MM.1S (cell line): ENCODE data around the gene RDH16.

Experiments used
- DNase-seq: peaks from one replicate; pipeline ENCODE4 v3.0.0-alpha.2; 2015
- H2AFZ ChIP-seq: fragments of 300-600 bp; sonication (generic); 2 replicates; pipeline ENCODE4 v1.6.0; 2016; ENCODE audit warnings: antibody characterized with exemption, low read length
- H3F3A ChIP-seq: fragments of 300-600 bp; sonication (generic); 2 replicates; pipeline ENCODE4 v1.6.1; 2016; ENCODE audit warnings: mild to moderate bottlenecking, antibody characterized with exemption, low read length, moderate library complexity, mixed read lengths; ENCODE audit not compliant: insufficient read depth
- H3K27ac ChIP-seq: fragments of 300-600 bp; sonication (generic); 2 replicates; pipeline ENCODE4 v1.5.1; 2016; ENCODE audit warnings: mild to moderate bottlenecking, low read length
- H3K27me3 ChIP-seq: fragments of 300-600 bp; sonication (generic); replicated peaks from 2 replicates; pipeline ENCODE4 v1.6.0; 2016; ENCODE audit warnings: low read length; ENCODE audit not compliant: insufficient read depth
- H3K36me3 ChIP-seq: fragments of 300-600 bp; sonication (generic); replicated peaks from 2 replicates; pipeline ENCODE4 v1.6.1; 2016; ENCODE audit warnings: mild to moderate bottlenecking, low read length, mixed read lengths; ENCODE audit not compliant: insufficient read depth
- H3K4me1 ChIP-seq: fragments of 300-600 bp; sonication (generic); 2 replicates; pipeline ENCODE4 v1.6.1; 2016; ENCODE audit warnings: low read length, mixed read lengths
- H3K4me2 ChIP-seq: fragments of 300-600 bp; sonication (generic); 2 replicates; pipeline ENCODE4 v1.6.0; 2016; ENCODE audit warnings: low read depth, low read length
- H3K4me3 ChIP-seq: fragments of 300-600 bp; sonication (generic); 2 replicates; pipeline ENCODE4 v1.5.1; 2016; ENCODE audit warnings: low read length, mixed read lengths
- H3K79me2 ChIP-seq: fragments of 300-600 bp; sonication (generic); 2 replicates; pipeline ENCODE4 v1.6.1; 2016; ENCODE audit warnings: mixed run types, low read length, mixed read lengths
- H3K9ac ChIP-seq: fragments of 300-600 bp; sonication (generic); 2 replicates; pipeline ENCODE4 v1.6.1; 2016; ENCODE audit warnings: low read length, mixed read lengths
- H3K9me2 ChIP-seq: fragments of 300-600 bp; sonication (generic); replicated peaks from 2 replicates; pipeline ENCODE4 v1.6.1; 2016; ENCODE audit warnings: mild to moderate bottlenecking, low read length, mixed read lengths; ENCODE audit not compliant: insufficient read depth
- H3K9me3 ChIP-seq: fragments of 300-600 bp; sonication (generic); replicated peaks from 2 replicates; pipeline ENCODE4 v1.6.1; 2016; ENCODE audit warnings: mild to moderate bottlenecking, low read length, mixed read lengths; ENCODE audit not compliant: insufficient read depth
- H4K20me1 ChIP-seq: fragments of 300-600 bp; sonication (generic); 2 replicates; pipeline ENCODE4 v1.6.1; 2016; ENCODE audit warnings: mild to moderate bottlenecking, low read length, moderate library complexity, mixed read lengths; ENCODE audit not compliant: insufficient read depth
- CTCF ChIP-seq: fragments of 300-600 bp; sonication (generic); IDR thresholded peaks from 2 replicates; pipeline ENCODE4 v1.5.1; 2016; ENCODE audit warnings: antibody characterized with exemption, low read length, mixed read lengths
- EZH2 ChIP-seq: fragments of 300-600 bp; sonication (generic); optimal IDR thresholded peaks from 2 replicates; pipeline ENCODE3; 2017; ENCODE audit warnings: low read depth, mild to moderate bottlenecking, antibody characterized with exemption, low read length, mixed read lengths
- EZH2phosphoT487 ChIP-seq: fragments of 300-600 bp; sonication (generic); IDR thresholded peaks from 2 replicates; pipeline ENCODE4 v1.6.1; 2018; ENCODE audit warnings: antibody characterized with exemption, low read length

Gene RDH16

GRCh38 chr12:56930241-56930640 is 27.2 kb downstream of the RDH16 start:
- TF ChIP-seq CTCF: no peak
- no peak for TF ChIP-seq EZH2
- TF ChIP-seq EZH2phosphoT487: no peak
- Histone ChIP-seq H3K27ac (no peak overlapping the region), H3K27me3 (no peaks in the 10 kb centered on the region)

GRCh38 chr12:56929780-56930179 is 27.6 kb downstream of the RDH16 start:
- Histone ChIP-seq H4K20me1 (no peaks in the 10 kb centered on the region), H3F3A (no peaks in the 10 kb centered on the region), H3K9me3 (no peaks in the 10 kb centered on the region), H3K36me3 (no peaks in the 10 kb centered on the region), H3K79me2 (no peaks in the 10 kb centered on the region), H3K9ac (no peak overlapping the region), H2AFZ (no peak overlapping the region), H3K27ac (no peak overlapping the region), H3K4me3 (no peak overlapping the region), H3K27me3 (no peaks in the 10 kb centered on the region), H3K9me2 (no peaks in the 10 kb centered on the region), H3K4me1 (no peaks in the 10 kb centered on the region), H3K4me2 (no peak overlapping the region)
- no peak for DNase-seq
- TF ChIP-seq EZH2phosphoT487 (no peak), EZH2 (no peak)

More at GRCh38 chr12:56930241-56930640, 27.2 kb downstream of the RDH16 start:
- Histone ChIP-seq H3K9me2 (no peaks in the 10 kb centered on the region), H3K9me3 (no peaks in the 10 kb centered on the region), H3K4me3 (no peak overlapping the region), H2AFZ (no peak overlapping the region), H3K4me2 (no peak overlapping the region), H4K20me1 (no peaks in the 10 kb centered on the region), H3K36me3 (no peaks in the 10 kb centered on the region), H3K79me2 (no peaks in the 10 kb centered on the region), H3F3A (no peaks in the 10 kb centered on the region), H3K4me1 (no peaks in the 10 kb centered on the region), H3K9ac (no peak overlapping the region)
- DNase-seq: no peak

GRCh38 chr12:56928262-56928661 is 29.1 kb downstream of the RDH16 start:
- Histone ChIP-seq H3K9me3 (no peaks in the 10 kb centered on the region), H3K36me3 (no peaks in the 10 kb centered on the region), H3K9ac (no peak overlapping the region), H3K4me2 (no peak overlapping the region), H3K79me2 (no peaks in the 10 kb centered on the region), H4K20me1 (no peaks in the 10 kb centered on the region), H3K27ac (no peak overlapping the region), H3K9me2 (no peaks in the 10 kb centered on the region), H3K4me3 (no peak overlapping the region), H3F3A (no peaks in the 10 kb centered on the region), H2AFZ (no peak overlapping the region), H3K4me1 (no peaks in the 10 kb centered on the region), H3K27me3 (no peaks in the 10 kb centered on the region)
- no peak for DNase-seq
- TF ChIP-seq CTCF (no peak), EZH2phosphoT487 (no peak), EZH2 (no peak)

GRCh38 chr12:56927281-56927680 is 30.1 kb downstream of the RDH16 start:
- H3K4me3 ChIP-seq: no peak overlapping the region
- no peaks in the 10 kb centered on the region for H4K20me1 ChIP-seq
- no peaks in the 10 kb centered on the region for H3K9me2 ChIP-seq
- H3F3A ChIP-seq: no peaks in the 10 kb centered on the region
- no peak overlapping the region for H2AFZ ChIP-seq
- H3K79me2 ChIP-seq: no peaks in the 10 kb centered on the region
- TF ChIP-seq EZH2: no peak
- H3K4me1 ChIP-seq: no peaks in the 10 kb centered on the region
- no peak overlapping the region for H3K27ac ChIP-seq
- H3K27me3 ChIP-seq: no peaks in the 10 kb centered on the region
- no peak for DNase-seq
- no peaks in the 10 kb centered on the region for H3K36me3 ChIP-seq
- H3K4me2 ChIP-seq: no peak overlapping the region
- no peaks in the 10 kb centered on the region for H3K9me3 ChIP-seq
- H3K9ac ChIP-seq: no peak overlapping the region
